NK-92 (cell line): ENCODE measurements around the gene FRMD4A.
"Not testable (repeated sequence)": the region's sequence is repeated elsewhere in the genome, so short reads cannot be mapped to it uniquely, and the experiment has no call there.

Experiments used
- DNase-seq: peaks from one replicate; lab custom pipeline; 2025; ENCODE audit not compliant: unreplicated experiment; lab: John Stamatoyannopoulos, UW

FRMD4A gene

DNA sequence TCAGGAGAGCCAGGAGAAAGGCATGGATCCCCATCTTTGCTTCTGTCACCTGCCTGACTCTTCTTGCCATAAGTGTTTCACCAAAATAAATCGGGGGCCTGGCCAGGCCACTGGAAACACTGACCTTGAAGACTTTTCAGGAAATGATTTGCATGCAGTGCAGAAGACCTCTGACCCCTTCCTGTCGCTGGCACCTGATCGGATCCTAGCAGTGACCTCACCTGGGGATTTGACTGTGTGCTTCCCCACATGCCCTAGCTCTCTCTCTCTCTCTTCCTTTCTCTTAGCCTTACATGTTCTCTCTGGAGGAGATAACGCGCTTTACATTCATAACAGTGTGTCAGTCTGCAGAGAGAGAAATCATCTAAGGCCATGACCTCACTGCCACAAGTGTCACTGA is 500.9 kb downstream of the FRMD4A start:
- no peak for DNase-seq

GRCh38 chr10:13828284-13828683 is 502.4 kb downstream of the FRMD4A start:
- DNase-seq, result not testable (repeated sequence)

- no peak for DNase-seq
Observed at GRCh38 chr10:13827076-13827797, 503.5 kb downstream of the FRMD4A start.

DNA sequence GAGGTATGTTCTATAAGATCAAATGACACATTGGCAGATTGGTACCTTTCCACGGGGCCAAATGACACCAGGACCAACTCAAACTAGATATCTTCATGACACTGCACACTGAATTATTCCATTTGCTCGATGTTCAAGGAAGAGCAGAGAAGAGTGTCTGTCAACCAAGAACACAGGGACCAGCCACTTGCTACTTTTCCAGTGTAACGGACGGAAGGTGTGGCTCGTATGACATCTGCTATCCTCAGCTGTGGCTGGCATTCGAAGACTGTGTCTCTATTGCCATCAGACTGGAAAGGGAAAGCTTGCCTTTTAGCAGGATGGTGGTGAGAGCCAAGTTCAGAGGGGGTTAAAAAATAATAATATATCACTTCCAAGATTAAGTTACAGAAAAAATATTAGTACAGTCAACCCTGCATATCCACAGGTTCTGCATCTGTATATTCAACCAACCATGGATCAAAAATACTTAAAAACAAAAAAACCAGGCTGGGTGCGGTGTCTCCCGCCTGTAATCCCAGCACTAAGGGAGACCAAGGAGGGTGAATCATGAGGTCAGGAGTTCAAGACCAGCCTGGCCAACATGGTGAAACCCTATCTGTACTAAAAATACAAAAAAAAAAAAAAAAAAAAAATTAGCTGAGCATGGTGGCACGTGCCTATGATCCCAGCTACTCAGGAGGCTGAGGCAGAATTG is 506.9 kb downstream of the FRMD4A start:
- DNase-seq, result no peak

DNA sequence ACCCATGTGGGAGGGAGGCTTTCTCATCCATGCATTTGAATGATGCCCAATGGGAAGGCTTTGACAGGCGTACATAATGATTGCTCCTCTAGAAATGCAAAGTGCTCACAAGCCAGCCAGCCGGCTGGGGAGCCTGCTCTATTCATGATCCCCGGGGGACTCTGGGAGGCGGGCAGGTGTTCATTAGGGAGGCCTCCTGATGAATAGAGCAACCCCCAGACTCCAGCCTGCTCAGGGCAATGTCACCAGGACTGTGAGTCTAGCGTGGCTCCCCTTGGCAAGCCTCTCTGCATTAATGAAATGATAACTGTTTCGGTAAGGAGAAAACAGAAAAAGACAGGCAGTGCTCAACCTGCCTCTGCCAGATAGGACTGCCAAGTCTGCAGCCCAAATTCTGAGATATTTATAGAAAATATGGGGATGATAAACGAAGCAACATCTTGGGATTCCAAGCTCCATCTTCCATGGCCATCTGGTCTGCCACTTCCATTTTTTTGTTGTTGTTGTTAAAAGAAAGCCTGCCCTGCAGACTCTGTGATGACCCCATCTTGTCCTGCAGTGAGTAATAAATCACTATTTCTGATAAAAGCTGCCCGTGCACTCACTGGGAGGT is 507.5 kb downstream of the FRMD4A start:
- DNase-seq, result no peak

DNA sequence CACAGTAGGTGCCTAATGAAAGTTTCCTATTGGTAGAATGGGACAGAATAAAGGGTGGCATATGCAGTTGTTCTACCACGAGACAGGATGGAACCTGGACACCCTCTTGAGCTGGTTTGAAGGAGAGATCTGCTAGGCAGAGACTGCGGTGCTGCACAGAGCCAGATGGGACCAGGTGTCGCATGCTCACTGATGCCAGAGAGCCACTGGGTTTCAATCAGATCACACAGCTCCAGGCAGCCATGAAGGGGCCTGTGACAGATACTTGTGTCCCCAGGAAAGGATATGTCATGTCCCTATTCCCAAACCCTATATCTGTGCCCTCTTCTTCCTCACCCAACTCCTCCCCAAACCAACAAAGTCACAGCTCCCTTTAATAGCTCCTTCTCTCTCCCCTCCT is 508.2 kb downstream of the FRMD4A start:
- no peak for DNase-seq

DNA sequence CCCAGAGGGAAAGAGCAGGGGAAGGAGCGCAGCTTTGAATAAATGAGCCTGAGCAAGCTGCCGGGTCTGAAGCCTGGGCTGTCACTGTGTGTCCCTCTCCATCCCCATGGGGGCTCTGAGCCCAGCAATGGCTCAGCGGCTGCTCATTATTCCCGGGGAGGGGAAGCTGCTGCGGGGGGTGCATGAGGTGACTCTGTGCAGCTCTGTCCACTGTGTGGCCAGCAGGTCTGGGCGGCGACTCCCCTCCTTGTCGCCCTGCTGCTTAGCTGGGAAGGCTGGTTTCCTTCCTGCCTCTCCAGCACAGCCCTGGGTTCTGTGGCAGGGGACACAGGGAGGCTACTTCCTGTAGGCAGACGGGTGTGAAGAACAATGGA is 509.8 kb downstream of the FRMD4A start:
- no peak for DNase-seq

DNA sequence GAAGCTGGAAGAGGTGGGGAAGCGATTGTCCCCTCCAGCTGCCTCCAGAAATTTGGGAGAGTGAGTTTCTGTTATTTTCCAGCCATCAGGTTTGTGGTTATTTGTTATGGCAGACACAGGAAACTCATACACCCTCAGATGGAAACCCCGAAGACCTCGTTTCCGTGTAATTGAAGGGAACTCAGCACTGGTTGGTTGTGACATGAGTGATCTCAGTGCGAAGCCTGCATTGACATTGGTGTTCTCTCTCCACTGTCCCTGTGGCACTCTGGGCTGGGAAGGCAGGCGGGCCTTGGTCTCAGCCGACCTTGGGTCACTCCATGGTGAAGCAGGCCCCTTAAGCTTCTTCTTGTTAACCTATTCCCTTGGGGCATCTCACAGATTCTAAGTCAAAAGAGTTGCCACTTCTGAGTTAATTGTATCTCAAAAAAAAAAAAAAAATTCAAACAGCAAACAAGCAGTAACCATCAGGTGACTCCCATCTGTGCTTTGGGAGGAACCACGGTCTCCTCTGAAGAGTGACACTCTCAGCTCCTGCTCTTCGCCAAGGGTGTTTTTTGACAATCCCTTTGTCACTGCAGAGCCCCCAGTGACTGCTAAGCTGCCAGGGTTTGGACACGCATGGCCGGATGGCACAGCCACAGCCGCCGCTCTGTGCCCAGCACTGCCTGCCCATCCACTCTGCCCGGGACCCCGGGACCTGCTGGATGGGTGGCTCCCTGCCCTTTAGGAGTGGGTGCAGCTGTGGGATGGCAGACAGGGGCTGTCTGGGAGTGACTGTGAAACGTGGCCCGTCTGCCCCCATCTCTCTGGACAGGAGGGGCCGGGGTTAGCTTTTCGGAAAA is 510.4 kb downstream of the FRMD4A start:
- DNase-seq, result no peak

DNA sequence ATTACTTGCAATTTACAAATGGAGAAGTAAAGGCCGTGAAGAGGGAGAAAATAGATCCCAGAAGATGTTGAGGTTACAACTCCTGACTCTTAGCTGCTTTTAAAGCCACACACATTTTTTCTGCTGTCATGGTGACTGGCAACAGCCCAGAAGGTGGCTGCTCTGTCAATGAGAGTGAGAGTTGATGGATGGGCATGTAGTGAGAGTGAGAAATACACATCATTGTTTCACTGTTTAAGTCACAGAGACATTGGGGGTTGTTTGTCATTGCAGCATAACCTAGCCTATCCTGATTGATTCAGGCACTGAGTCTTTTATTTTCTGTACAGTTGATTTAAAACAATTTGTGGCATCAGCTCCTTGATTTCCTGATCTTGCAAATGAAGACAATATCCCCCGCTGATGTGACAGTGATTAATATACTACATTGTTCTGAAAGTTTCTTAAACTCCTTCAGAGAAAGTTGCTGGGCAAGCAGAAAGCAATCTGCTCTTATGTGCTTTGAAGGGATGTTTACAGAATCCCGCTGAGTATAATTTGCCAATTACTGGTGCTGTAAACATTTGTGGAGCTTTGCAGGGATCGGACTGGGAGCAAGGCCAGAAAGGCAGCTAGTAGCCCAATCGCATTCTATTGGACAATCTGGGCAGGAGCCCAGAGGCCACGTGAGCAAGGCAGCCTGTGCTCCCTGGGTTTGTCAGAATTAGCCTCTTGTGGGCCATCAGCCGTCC is 514.4 kb downstream of the FRMD4A start:
- DNase-seq, result no peak

GRCh38 chr10:13815756-13816155 is 515.0 kb downstream of the FRMD4A start:
- DNase-seq, result no peak

DNA sequence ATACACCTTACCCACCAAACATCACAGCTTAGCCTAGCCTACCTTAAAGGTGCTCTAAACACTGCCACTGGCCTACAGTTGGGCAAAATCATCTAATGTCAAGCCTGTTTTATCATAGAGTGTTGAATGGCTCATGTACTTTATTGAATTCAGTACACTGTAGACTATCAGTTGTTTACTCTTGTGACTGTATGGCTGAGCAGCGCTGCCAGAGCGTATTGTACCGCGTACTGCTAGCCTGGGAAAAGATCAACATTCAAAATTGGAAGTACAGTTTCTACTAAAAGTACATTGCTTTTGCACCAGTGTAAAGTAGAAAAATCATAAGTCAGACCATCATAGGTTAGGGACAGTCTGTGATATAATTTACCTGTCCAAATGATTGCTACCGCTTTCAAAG is 517.2 kb downstream of the FRMD4A start:
- no peak for DNase-seq

DNA sequence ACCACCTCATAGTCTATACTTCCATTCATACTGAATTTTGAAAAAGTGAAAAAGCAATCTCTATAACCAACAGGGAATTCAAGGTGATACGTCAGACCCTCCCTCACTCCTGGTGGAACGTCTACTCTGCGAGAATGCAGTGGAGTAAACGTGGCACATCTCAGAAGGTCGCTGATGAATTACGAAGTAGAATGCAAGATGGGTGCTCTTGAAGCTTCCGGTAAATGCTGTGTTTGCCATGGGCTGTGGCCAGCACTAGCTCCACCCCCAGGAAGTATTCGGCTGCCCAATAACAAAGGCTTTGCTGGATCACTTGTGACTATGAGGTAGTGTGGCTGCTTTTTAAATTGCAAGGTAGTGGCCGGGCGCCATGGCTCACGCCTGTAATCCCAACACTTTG is 517.9 kb downstream of the FRMD4A start:
- no peak for DNase-seq

- DNase-seq, result no peak
Observed at GRCh38 chr10:13810568-13810967, 520.2 kb downstream of the FRMD4A start.

DNA sequence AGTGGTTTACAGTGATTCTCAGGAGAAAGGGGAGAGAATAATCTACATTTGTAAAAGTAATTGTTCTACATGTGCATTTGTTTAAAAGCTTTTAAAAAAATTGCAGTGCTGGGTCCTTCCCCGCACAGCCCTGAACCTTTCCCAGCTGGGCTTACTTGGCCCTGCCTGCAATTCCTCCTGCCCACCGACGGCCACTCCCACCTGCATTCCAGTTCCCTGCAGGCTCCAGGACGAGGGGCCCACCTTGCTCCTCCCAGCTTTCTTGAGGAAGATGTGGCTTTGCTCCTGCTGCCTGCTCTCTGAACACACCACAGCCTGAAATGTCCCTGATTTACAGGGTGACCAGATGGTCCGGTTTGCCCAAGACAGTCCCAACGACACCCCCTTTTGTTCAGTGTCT is 521.3 kb downstream of the FRMD4A start:
- DNase-seq, result no peak

GRCh38 chr10:13808556-13809391 is 522.0 kb downstream of the FRMD4A start:
- no peak for DNase-seq

- DNase-seq, result no peak
Observed at GRCh38 chr10:13806419-13806818, 524.3 kb downstream of the FRMD4A start.

- no peak for DNase-seq
Observed at GRCh38 chr10:13803566-13804554, 526.9 kb downstream of the FRMD4A start.

GRCh38 chr10:13801907-13802288 is 528.8 kb downstream of the FRMD4A start:
- no peak for DNase-seq
